HG03196 (cell line): Measurements from ENCODE around the gene ARFGEF2.
"Not testable (repeated sequence)": the region's sequence is repeated elsewhere in the genome, so short reads cannot be mapped to it uniquely, and the experiment has no call there.

ENCODE experiments used
- ATAC-seq: cut with Tn5 transposase; IDR thresholded peaks from one replicate; pipeline ENCODE4 v1.9.1; 2021; ENCODE audit not compliant: unreplicated experiment

The ARFGEF2 gene

DNA sequence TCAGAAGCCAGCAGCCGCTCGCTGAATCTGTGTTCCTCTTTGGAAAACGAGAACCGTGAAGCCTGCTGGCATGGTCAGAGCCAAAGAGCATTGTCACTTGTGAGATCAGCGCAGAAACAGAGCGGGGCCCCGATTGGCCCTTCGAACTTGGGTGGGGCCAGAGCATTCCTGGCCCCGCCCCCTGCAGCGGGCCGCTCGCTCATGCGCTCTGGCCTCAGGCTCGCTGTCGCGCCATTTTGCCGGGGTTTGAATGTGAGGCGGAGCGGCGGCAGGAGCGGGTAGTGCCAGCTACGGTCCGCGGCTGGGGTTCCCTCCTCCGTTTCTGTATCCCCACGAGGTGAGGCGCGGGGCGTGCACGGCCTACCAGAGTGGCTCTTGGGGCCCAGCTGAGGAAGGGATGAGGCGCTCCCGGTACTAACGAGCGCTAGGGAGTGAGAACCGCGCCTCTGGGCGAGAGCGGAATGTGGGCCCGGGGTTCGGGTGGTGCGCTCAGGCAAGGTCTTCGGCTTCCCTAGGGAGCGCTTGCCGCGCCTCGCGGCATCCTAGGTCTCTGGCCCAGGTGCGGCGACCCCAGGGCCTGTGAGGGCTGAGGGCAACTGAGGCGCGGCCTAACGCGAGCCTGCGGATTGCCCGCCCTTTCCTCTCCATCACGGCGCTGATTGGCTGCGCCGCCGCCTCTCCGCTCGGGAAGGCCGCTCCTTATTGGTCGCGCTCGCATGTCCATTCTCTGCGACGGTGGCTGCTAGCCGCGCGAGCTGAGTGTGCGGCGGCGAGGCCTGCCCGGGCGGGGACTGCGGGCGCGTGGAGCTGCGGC is 124.8 kb downstream of the ARFGEF2 start, which contains the start of gene CSE1L:
CSE1L (plus strand) TSS at position 226 of the 814 bp plus-strand sequence. CDS start 12,152 bp downstream, outside the sequence.
- ATAC-seq: peak; percentile 87

DNA sequence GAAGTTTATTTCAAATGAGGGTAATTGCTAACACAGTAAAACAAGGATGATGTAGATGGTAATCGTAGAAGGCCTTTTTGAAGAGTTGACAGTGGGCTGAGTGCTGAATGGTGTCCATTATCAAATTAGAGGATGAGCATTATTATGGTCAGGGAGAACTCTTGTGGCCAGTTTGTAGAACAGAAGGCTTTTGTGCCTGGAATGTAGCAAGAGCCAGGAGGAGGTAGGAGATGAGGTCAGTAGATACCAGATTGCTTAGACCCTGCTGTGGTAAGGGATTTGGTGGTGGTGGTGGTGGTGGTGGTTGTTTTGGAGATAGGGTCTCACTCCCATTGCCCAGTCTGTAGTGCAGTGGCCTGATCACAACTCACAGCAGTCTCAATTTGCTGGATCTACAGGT is 130.8 kb downstream of the ARFGEF2 start:
- ATAC-seq: no peak

- no peak for ATAC-seq
These were observed 132.6 kb downstream of the ARFGEF2 start for GRCh38 chr20:49054056-49054643.

- ATAC-seq: no peak
These were observed 141.8 kb downstream of the ARFGEF2 start for GRCh38 chr20:49063279-49063678.

- ATAC-seq: no peak
These were observed 153.0 kb downstream of the ARFGEF2 start for GRCh38 chr20:49074521-49074920.

GRCh38 chr20:49078310-49078709 is 156.8 kb downstream of the ARFGEF2 start:
- no peak for ATAC-seq

DNA sequence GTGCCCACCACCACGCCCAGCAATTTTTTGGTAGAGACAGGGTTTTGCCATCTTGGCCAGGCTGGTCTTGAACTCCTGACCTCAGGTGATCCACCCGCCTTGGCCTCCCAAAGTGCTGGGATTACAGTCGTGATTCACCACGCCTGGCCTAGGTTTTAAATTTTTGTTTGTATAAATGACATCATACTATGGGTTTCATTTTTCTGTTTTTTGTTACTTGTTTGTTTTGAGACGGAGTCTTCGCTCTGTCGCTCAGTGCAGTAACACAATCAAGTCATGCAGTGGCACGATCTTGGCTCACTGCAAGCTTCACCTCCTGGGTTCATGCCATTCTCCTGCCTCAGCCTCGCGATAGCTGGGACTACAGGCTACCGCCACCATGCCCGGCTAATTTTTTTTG is 160.8 kb downstream of the ARFGEF2 start:
- not testable (repeated sequence) for ATAC-seq
